GM11168 (cell line): ENCODE data around the gene MUCL3.
"Not testable (repeated sequence)": the region's sequence is repeated elsewhere in the genome, so short reads cannot be mapped to it uniquely, and the experiment has no call there.

Experiments used
- in situ Hi-C: fragments of 300-500 bp; cut with MboI; formaldehyde crosslinking; loops from one replicate; pipeline ENCODE4 v1.12.0; 2022; ENCODE audit warnings: low sequenced_read_pairs; ENCODE audit not compliant: unreplicated experiment

Gene MUCL3

GRCh38 chr6:30974490-30975252, 33.9 kb downstream of the MUCL3 start:
- in situ Hi-C loops, result no loop called here

GRCh38 chr6:30979141-30979540, 38.4 kb downstream of the MUCL3 start:
- in situ Hi-C loops, result no loop called here

GRCh38 chr6:30979690-30980089, 38.9 kb downstream of the MUCL3 start:
- in situ Hi-C loops, result no loop called here

- in situ Hi-C loops, result no loop called here
Measured at GRCh38 chr6:30981942-30982772, 41.4 kb downstream of the MUCL3 start.

- in situ Hi-C loops, result no loop called here
Measured at GRCh38 chr6:30983439-30983838, 42.7 kb downstream of the MUCL3 start, which contains the start of gene MUC21. Gene MUC21, plus strand, starts transcription at chr6:30983718. Its CDS starts 241 bp downstream, at chr6:30983959.

GRCh38 chr6:30985490-30985889, 44.7 kb downstream of the MUCL3 start:
- in situ Hi-C loops, result no loop called here

- in situ Hi-C loops, result no loop called here
Measured at GRCh38 chr6:30987304-30987703, 46.5 kb downstream of the MUCL3 start.

- in situ Hi-C loops, result no loop called here
Measured at GRCh38 chr6:30988209-30988825, 47.5 kb downstream of the MUCL3 start.

- in situ Hi-C loops, result no loop called here
Measured at GRCh38 chr6:30990422-30991086, 49.8 kb downstream of the MUCL3 start.

- in situ Hi-C loops, result no loop called here
Measured at GRCh38 chr6:30991891-30992290, 51.1 kb downstream of the MUCL3 start.

GRCh38 chr6:30997301-30997700, 56.5 kb downstream of the MUCL3 start:
- in situ Hi-C loops, result no loop called here

- in situ Hi-C loops, result no loop called here
Measured at GRCh38 chr6:30998785-30999184, 58.0 kb downstream of the MUCL3 start.

- in situ Hi-C loops, result not testable (repeated sequence)
Measured at GRCh38 chr6:31000067-31000860, 59.5 kb downstream of the MUCL3 start.

GRCh38 chr6:31001281-31001888, 60.6 kb downstream of the MUCL3 start:
- in situ Hi-C loops, result no loop called here

GRCh38 chr6:31002471-31002870, 61.7 kb downstream of the MUCL3 start:
- in situ Hi-C loops, result no loop called here
